COR-L47 (cell line): ENCODE data around the gene TIMM8A.
"Not testable (repeated sequence)": the region's sequence is repeated elsewhere in the genome, so short reads cannot be mapped to it uniquely, and the experiment has no call there.

ENCODE experiments used
- DNase-seq: peaks from one replicate; lab custom pipeline; 2025; lab: John Stamatoyannopoulos, UW

The TIMM8A gene

DNA sequence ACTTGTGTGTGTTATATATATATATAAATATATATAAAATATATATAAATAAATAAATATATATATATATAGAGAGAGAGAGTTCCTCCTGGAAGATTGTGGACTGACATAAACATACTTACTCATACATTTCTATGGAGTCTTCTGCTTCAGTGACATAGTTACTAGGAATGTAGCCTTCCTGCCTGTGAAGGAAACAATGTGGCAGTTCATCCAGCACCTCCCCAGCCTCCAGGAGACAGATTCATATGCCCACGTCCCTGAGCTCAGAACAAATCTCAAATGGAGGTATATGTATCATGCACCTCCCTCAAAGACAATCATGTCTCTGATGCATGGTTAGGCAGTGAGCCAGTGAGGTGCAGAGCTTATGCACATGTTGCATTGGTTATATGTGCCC, 11.4 kb upstream of the TIMM8A start:
- DNase-seq = no peak

DNA sequence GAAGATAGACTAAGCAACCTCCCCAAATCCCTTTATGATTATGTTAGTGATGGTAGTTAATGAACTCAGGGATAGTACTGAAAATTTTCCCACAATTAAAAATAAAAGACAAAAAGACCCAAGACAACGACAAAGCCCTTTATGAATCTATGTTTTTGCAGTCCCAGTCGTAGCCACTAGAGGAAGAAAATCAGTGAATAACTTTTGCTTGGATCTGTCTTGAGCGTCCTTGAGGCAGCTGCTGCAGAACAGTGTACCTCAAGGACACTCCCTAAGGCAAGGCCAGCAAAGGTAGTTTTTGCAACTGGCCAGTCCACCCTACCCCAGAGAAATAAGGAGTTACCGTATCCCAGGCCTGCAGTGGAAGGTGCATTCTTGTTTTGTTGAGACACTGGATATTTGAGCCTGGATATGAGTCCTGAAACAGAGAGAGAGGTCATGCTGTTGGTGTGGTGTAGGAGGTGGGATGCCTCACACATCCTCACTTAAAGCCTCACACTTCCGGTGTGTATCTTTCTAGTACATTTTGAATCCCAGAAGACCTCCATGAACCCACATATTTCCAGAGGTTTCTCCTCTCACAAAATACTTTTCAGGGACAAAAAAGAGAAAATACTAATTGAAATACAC, 8.7 kb upstream of the TIMM8A start:
- no peak for DNase-seq

DNA sequence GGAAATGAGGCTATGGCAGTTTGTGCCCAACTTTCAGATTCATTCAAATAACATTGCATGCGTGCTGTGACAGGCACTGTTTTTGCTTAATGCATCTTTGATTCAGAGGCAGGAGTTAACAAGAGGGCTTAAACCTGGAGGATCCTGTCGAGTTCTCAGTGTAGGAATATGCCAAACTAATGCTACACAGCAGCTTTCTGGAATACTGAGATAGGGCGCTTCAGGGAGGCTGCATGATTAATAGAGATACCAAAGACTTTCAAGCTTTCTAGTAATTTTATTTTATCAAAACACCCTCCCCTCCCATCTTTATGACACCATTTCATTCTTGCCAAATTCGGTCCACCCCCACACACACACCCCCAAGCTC, 636 bp upstream of the TIMM8A start:
- DNase-seq = no peak

DNA sequence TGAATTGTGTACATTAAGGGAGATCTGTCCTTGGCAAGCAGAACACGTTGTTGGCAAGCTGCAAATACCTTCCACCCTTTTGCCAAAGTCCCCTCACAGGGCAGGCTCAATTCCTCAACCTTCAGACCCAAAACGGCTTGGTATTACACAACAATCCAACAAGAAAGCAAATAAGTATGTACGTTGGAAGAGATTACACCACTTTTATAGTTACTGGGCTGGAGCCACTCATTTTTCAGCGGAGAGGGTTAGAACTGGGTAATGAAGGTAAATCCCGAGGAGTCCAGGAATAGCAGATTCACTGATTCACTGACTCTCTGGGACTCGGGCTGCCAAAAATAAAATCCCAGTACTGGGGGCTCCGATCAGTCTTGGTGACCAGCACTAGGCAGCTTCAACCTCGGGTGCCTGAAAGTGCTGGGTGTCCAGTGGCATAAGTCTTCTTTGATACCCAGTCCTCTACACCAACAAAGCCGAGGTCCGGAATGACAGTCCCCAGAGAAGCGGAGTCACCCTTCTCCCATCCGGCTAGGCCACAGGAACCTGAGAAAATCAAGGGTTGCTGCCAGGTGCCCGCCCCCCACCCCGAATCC, 587 bp downstream of the TIMM8A start:
- no peak for DNase-seq

DNA sequence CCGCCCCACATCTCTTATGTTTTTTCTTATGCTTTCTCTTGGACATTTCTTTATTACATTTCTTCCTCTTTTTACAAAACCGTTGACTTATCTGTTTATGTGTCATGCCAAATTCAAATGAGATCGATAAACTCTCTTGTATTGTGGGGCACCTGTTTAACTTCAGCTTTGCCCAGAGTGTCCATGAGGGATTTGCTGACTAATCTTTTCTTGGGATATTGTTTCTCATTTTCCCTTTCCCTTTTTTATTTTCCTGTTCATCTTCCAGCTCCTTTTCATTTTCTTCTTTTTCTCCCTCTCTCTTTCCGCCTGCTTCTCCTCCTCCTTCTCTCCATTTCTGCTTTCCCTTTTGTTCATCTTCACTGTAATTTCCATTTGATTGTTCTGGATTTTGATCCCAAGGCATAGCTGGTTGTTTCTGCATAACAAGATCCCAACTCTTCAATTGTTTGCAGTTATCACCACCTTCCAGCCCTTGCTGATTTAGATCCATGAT, 10.7 kb downstream of the TIMM8A start:
- DNase-seq = no peak

DNA sequence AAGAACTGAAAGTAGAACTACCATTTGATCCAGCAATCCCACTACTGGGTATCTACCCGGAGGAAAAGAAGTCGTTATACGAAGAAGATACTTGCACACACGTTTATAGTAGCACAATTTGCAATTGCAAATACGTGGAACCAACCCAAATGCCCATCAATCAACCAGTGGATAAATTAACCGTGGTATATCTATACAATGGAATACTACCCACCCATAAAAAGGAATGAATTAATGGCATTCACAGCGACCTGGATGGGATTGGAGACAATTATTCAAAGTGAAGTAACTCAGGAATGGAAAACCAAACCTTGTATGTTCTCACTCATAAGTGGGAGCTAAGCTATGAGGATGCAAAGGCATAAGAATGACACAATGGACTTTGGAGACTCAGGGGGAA, 14.2 kb downstream of the TIMM8A start:
- DNase-seq = not testable (repeated sequence)

DNA sequence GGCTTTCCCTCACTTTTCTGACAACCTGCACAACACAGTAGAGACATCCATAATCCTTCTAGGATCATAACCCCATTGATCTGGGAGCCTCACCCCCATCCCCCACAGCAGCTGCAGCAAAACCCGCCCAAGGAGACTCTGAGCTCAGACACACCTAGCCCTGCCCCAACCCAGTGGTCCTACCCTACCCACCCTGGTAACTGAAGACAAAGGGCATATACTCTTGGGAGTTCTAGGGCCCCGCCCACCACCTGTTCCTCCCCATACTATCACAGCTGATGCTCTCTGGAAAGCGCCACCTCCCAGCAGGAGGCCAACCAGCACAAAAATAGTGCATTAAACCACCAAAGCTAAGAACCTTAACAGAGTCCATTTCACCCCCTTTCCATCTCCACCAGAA, 21.9 kb downstream of the TIMM8A start:
- DNase-seq = not testable (repeated sequence)

DNA sequence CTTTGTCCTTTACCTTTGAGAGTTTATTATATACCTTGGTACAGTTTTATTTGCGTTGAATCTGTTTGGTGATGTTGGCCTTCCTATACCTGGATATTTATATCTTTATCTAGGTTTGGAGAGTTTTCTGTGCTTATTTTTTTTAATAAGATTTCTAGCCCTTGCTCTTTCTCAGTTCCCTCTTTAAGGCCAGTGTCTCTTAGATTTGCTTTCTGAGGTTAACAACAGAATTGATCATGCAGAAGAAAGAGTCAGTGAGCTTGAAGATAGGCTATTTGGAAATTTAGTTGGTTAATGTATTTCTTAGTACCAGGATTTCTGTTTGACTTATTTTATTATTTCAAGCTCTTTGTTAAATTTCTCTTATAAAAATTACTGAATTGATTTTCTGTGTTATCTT, 44.8 kb downstream of the TIMM8A start:
- DNase-seq = no peak
